ENCODE data around the gene PSMA4. TPM values are rescaled to one million over a fixed set of nuclear protein-coding genes. Genes with fewer than 3 reads are reported as not detected.
A peak's percentile ranks its signal among the peaks of the same experiment; 100 is the strongest.
"Not testable (repeated sequence)": the region's sequence is repeated elsewhere in the genome, so short reads cannot be mapped to it uniquely, and the experiment has no call there.

PSMA4 gene
- 100 to 1,000 TPM; 120 to 144 TPM for total RNA-seq
- long read RNA-seq, donor 1, full-length matches to known transcripts, result 17 of 28 reads
- long read RNA-seq, donor 1, partial matches to known transcripts, result 8 of 28 reads
- long read RNA-seq, donor 1, other reads (novel, unspliced or antisense), result 3 of 28 reads
- long read RNA-seq, donor 2, full-length matches to known transcripts, result 103 of 120 reads
- long read RNA-seq, donor 2, partial matches to known transcripts, result 15 of 120 reads
- long read RNA-seq, donor 2, other reads (novel, unspliced or antisense), result 2 of 120 reads

GRCh38 chr15:78540141-78540870, at the start of gene PSMA4:
Gene PSMA4, plus strand, starts transcription at chr15:78540444. Its CDS starts 1,484 bp downstream, at chr15:78541928.
- DNase-seq (ENCODE audit: low spot score), result peak; percentile 98
- intact Hi-C loops (cut with DNase I), result no loop called here

GRCh38 chr15:78492872-78493271, 47.4 kb upstream of the PSMA4 start:
- DNase-seq (ENCODE audit: low spot score), result no peak
- intact Hi-C loops (cut with DNase I), result no loop called here

GRCh38 chr15:78501857-78502256, 38.4 kb upstream of the PSMA4 start:
- no peak for DNase-seq (ENCODE audit: low spot score)
- intact Hi-C loops (cut with DNase I), result no loop called here

- no peak for DNase-seq (ENCODE audit: low spot score)
- intact Hi-C loops (cut with DNase I), result no loop called here
Measured at GRCh38 chr15:78502641-78503040, 37.6 kb upstream of the PSMA4 start.

GRCh38 chr15:78506971-78507830, 33.0 kb upstream of the PSMA4 start, which contains the start of gene HYKK:
Gene HYKK, plus strand, starts transcription at chr15:78507577. Its CDS starts 5,512 bp downstream, at chr15:78513089.
- peak; percentile 95 for DNase-seq (ENCODE audit: low spot score)
- intact Hi-C loops (cut with DNase I), result loop anchor here in 1 of 2 donors (5.0 kb wide), 1 partner anchor 495 kb away; no protein-coding TSS in a partner anchor

GRCh38 chr15:78507831-78508160, 32.4 kb upstream of the PSMA4 start:
- DNase-seq (ENCODE audit: low spot score), result no peak
- intact Hi-C loops (cut with DNase I), result loop anchor here in 1 of 2 donors (5.0 kb wide), 1 partner anchor 495 kb away; no protein-coding TSS in a partner anchor

- intact Hi-C loops (cut with DNase I), result loop anchor here in 1 of 2 donors (5.0 kb wide), 1 partner anchor 494 kb away; no protein-coding TSS in a partner anchor
- no peak for DNase-seq (ENCODE audit: low spot score)
Measured at GRCh38 chr15:78508272-78508671, 32.0 kb upstream of the PSMA4 start.

GRCh38 chr15:78509726-78510312, 30.4 kb upstream of the PSMA4 start:
- intact Hi-C loops (cut with DNase I), result loop anchor here in 1 of 2 donors (5.0 kb wide), 1 partner anchor 492 kb away; no protein-coding TSS in a partner anchor
- no peak for DNase-seq (ENCODE audit: low spot score)

GRCh38 chr15:78520035-78520434, 20.2 kb upstream of the PSMA4 start:
- intact Hi-C loops (cut with DNase I); DNase-seq (ENCODE audit: low spot score): not testable (repeated sequence)

GRCh38 chr15:78524230-78524629, 16.0 kb upstream of the PSMA4 start:
- intact Hi-C loops (cut with DNase I), result no loop called here
- DNase-seq (ENCODE audit: low spot score), result no peak

- intact Hi-C loops (cut with DNase I), result no loop called here
Measured at GRCh38 chr15:78527325-78527724, 12.9 kb upstream of the PSMA4 start.

GRCh38 chr15:78533331-78533730, 6.9 kb upstream of the PSMA4 start:
- DNase-seq (ENCODE audit: low spot score), result no peak
- intact Hi-C loops (cut with DNase I), result no loop called here

More at GRCh38 chr15:78527325-78527724, 12.9 kb upstream of the PSMA4 start:
- DNase-seq (ENCODE audit: low spot score), result no peak

- intact Hi-C loops (cut with DNase I), result no loop called here
- DNase-seq (ENCODE audit: low spot score), result no peak
Measured at GRCh38 chr15:78536134-78536533, 4.1 kb upstream of the PSMA4 start.

GRCh38 chr15:78537266-78537905, 2.9 kb upstream of the PSMA4 start:
- intact Hi-C loops (cut with DNase I), result no loop called here
- DNase-seq (ENCODE audit: low spot score), result no peak

GRCh38 chr15:78538358-78538757, 1.9 kb upstream of the PSMA4 start:
- intact Hi-C loops (cut with DNase I), result no loop called here
- DNase-seq (ENCODE audit: low spot score), result no peak

GRCh38 chr15:78539464-78540140, 642 bp upstream of the PSMA4 start:
- intact Hi-C loops (cut with DNase I); DNase-seq (ENCODE audit: low spot score): not testable (repeated sequence)

GRCh38 chr15:78540871-78541743, 863 bp downstream of the PSMA4 start:
- intact Hi-C loops (cut with DNase I), result no loop called here
- no peak for DNase-seq (ENCODE audit: low spot score)

Measured in posterior vena cava (tissue), 2 donors.